NCI-H1694 treated with DMSO at 0.1 percent for 48 hours (cell line): ENCODE results near the gene FBXO36.
"Not testable (repeated sequence)": the region's sequence is repeated elsewhere in the genome, so short reads cannot be mapped to it uniquely, and the experiment has no call there.

Experiments used
- DNase-seq: peaks from one replicate; lab custom pipeline; 2025; lab: John Stamatoyannopoulos, UW

Gene FBXO36

DNA sequence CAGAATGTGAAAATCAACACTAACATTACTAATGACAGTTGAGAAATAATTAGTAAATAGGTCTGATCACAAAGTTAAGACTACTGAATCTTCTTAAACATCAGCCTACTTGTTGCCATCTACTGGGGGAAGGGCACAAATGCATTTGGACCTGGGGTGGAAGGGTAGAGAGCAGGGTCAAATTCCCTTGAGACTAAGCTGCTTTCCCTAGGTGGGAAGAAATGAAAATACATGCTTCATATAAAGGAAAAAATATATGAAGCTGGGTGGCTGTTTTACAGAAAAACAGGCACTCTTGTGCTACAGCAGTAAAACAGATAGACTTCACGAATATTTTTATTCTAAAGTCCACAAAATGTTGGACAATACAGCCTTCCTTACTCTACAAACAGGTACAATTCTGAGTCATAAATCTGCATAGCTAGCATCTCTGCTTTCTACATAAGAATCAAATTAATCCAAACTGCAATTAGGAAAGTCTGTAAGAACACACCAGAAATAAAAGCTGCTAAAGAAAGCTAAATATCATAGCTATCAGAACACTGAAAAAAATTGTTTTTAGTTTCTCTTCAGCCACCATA lies 11.4 kb upstream of the FBXO36 start:
- DNase-seq = no peak

DNA sequence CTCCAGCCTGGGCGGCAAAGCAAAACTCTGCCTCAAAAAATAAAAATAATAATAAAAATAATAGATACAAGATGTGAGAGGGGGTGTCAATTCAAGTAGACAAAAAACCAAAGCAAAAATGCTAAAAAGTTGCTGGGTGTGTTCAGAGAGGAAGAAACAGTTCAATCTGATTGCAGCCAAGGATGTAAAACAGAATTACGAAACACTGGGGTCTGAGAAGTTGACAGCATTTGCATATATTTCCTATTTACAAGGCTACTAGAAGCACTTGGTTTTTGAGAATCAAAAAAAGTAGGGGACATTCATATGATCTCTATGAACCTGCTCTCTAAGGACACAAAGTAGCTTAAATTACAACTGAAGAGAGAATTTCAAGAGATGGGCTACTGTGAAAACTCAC lies 8.1 kb upstream of the FBXO36 start:
- DNase-seq = no peak

GRCh38 chr2:229917793-229918192 lies 4.5 kb upstream of the FBXO36 start:
- DNase-seq = no peak

GRCh38 chr2:229920011-229920641 lies 2.2 kb upstream of the FBXO36 start:
- no peak for DNase-seq

- peak; percentile 16 for DNase-seq
Observed at GRCh38 chr2:229921101-229921891, 1.0 kb upstream of the FBXO36 start.

DNA sequence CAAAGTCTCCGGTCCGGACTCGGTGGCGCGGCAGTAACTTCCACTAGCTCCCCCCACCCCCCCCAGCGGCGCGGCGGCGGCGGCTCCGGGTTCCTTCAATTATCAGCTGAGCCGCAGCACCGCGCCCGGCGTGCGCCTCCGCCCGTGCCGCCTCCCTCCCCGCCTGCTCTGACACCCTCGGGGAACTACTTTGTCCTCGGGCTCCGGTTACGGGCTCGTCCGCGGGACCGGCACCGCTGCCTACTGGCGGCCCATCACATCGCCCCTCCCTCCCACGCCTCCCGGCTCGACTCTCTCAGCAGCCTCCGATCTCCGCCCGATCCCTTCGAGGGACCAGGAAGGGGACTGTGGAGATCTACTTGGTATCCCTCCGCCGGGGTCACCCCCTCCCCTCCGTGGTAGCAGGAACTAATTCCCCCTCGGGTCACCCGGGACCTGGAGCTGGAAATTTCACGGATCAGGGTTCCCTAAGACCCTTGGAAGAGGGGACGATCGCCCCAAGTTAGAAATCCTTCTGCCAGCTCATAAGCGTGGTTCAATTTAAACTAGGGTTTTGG lies 333 bp upstream of the FBXO36 start, which contains the start of gene TRIP12:
TSS of gene TRIP12 (minus strand) at position 118 of the 557 bp plus-strand sequence. CDS start 41,930 bp downstream, outside the sequence.
- DNase-seq = peak; percentile 88

DNA sequence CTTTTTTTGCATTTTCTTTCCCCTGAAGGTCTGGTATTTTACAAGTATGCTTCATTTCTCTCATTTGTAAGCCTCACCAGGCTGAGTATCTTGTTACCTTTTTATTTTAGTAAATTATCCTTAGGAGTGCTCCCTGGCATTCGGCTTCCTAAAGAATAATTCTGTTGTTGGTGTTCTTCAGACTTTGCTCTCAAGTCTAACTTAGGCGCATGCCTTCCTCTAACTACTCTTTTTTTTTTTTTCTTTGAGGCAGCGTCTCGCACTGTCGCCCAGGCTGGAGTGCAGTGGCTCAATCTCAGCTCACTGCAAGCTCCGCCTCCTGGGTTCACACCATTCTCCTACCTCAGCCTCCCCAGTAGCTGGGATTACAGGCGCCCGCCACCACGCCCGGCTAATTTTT lies 2.2 kb downstream of the FBXO36 start:
- not testable (repeated sequence) for DNase-seq

GRCh38 chr2:229925201-229925600 lies 2.9 kb downstream of the FBXO36 start:
- no peak for DNase-seq

- no peak for DNase-seq
Observed at GRCh38 chr2:229927817-229928321, 5.6 kb downstream of the FBXO36 start.

- no peak for DNase-seq
Observed at GRCh38 chr2:229930656-229931055, 8.4 kb downstream of the FBXO36 start.

DNA sequence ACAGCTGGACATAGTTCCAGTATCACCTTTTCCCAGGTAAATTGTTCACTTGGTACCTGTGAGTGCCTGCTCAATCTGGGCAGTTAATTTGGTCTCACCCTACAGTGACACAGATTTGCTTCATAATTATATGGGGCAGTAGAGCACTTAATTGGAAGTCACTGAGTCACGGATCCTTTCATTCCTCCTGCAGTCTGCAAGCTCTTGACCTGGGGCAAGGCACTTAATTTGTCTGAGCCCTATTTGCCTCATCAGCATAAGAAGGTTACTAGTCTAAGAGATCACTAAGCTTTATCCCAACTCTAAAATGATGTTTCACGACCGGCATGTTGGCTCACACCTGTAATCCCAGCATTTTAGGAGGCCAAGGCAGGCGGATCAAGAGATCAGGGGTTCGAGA lies 8.9 kb downstream of the FBXO36 start:
- DNase-seq = no peak

DNA sequence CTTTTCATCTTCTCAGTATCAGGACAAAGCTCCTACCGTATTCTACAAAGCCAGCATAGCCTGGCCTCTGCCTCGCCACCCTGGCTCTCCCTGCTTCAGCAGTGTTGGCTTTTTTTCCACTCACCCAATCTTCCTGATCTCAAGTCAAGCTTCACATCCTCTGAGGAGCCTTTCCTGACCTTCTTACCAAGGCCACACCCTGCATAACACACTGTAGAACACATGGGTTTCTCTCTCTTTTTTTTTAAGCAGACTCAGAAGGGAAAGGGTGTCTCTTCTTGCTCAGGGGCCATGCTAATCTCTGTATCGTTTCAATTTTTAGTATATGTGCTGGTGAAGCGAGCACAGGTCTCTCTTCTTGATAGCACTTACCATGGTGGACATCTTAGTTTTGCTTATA lies 15.2 kb downstream of the FBXO36 start:
- DNase-seq = no peak

GRCh38 chr2:229942671-229943070 lies 20.4 kb downstream of the FBXO36 start:
- DNase-seq = no peak

DNA sequence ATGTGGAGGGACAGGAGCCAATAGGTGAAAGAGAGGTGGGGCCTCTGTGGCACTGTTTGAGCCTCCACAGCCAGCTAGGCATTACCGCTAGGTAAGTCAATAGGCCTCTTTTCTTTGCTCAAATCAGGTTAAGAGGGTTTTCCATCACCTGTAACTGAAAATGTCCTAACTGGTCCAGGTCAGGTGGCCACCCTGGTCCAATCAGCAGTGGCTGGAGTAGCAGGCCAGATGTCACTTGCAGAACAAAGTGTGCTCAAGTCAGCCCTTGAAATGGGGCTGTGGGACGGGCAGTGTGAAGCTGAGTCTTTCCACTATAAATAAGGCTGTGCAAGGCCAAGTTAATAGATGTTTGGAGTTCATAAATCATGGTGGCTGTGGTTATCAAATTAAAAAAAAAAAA lies 20.9 kb downstream of the FBXO36 start:
- no peak for DNase-seq

GRCh38 chr2:229943770-229944449 lies 21.6 kb downstream of the FBXO36 start:
- DNase-seq = no peak

- DNase-seq = no peak
Observed at GRCh38 chr2:229945975-229946374, 23.7 kb downstream of the FBXO36 start.

DNA sequence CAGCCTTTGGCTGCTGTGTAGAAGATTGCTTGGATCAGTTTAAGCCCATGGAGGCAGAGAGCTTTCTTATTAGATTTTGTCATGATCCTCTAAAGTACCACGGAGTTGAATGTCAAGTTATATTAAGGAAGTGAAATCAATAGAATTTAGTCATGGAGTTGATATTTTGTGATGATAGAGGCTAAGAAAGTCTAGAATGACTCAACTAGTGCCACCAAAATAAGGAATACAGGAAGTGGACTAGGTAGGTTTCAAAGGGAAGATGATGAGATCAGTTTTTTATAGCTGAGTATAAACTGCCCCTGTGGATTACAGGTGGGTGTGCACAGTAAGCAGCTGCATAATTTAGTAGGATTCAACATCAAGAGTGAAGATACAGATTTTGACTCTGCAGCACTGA lies 25.2 kb downstream of the FBXO36 start:
- no peak for DNase-seq

DNA sequence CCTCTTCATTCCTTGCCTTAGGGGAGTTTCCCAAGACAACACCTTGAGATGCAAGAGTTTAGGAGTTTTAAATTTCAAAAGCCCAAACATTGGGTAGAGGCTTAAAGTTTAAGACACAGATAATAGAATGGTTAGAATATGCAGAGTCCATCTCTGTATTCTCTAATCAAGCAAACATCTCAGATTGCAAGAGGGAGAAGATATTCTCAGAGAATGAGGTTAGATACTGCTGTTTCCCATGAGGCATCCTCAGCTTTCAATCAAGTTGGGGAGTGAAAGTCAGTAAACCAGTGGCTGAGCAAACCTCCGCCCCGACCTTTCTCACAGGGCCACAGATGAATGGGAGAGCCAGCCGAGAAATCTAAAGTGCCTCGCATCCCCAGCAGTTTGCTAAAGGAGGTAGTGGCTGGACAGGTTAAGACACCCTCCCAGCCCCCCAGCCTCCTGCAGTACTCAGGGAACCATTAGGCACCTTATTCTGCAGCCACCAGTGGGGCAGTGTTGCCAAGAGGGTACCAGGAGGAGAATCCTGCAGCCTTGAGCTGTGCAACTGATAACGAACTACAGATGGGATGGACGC lies 30.0 kb downstream of the FBXO36 start:
- DNase-seq = no peak

GRCh38 chr2:229955663-229956062 lies 33.4 kb downstream of the FBXO36 start:
- no peak for DNase-seq

- no peak for DNase-seq
Observed at GRCh38 chr2:229956491-229956890, 34.2 kb downstream of the FBXO36 start.

- not testable (repeated sequence) for DNase-seq
Observed at GRCh38 chr2:229963596-229963995, 41.3 kb downstream of the FBXO36 start.

DNA sequence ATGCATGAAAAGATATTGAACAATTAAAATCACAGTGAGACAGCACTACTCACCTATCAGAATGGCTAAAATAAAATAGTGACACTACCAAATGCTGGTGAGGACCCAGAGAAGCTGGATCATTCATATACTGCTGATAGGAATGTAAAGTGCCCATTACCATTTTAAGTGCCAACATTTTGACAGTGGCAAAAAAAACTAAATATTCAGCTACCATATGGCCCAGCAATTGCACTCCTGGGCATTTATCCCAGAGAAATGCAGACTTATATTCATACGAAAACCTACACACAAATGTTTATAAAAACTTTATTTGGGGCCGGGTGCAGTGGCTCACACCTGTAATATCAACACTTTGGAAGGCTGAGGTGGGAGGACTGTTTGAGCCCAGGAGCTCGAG lies 47.6 kb downstream of the FBXO36 start:
- peak; percentile 10 for DNase-seq
